ENCODE results near the gene TSPAN3. TPM values are rescaled to one million over a fixed set of nuclear protein-coding genes. Genes with fewer than 3 reads are reported as not detected.

The TSPAN3 gene
- polyA plus RNA-seq, 3 donors from 2014 or later, result 96.3 to 145 (median 105) TPM

DNA sequence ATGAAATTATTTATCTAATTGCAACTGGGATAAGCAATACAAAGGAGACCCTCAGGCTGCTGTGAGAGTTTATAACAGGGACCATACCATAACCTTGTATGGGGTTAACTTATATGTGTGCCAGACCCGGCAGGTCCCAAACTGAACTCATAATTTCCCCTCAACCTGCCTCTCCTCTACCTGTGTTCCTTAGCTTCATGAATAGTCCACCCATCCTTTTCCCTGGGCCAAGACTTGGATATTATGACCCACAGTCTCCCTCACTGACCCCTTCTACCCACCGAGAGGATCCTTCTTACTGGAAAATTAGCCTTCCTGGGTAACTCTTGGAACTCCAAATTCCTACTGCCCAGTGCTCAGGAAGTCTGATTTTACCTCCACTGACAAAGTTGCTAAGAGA is 3.4 kb upstream of the TSPAN3 start:
- H3K4me1 Mint-ChIP-seq, result peaks cover 17 to 21% of the 10 kb centered on the region in 2 donors
- peaks cover 0 to 12% (median 5%) of the 10 kb centered on the region in 3 donors for H3K27me3 Mint-ChIP-seq (ENCODE audit: low read depth in 3 of 3)
- no peaks in the 10 kb centered on the region for H3K9me3 Mint-ChIP-seq
- DNase-seq, result no peak
- H3K27ac Mint-ChIP-seq, result no peak overlapping the region
- no peaks in the 10 kb centered on the region for H3K36me3 Mint-ChIP-seq
- no peak overlapping the region for H3K4me3 Mint-ChIP-seq

DNA sequence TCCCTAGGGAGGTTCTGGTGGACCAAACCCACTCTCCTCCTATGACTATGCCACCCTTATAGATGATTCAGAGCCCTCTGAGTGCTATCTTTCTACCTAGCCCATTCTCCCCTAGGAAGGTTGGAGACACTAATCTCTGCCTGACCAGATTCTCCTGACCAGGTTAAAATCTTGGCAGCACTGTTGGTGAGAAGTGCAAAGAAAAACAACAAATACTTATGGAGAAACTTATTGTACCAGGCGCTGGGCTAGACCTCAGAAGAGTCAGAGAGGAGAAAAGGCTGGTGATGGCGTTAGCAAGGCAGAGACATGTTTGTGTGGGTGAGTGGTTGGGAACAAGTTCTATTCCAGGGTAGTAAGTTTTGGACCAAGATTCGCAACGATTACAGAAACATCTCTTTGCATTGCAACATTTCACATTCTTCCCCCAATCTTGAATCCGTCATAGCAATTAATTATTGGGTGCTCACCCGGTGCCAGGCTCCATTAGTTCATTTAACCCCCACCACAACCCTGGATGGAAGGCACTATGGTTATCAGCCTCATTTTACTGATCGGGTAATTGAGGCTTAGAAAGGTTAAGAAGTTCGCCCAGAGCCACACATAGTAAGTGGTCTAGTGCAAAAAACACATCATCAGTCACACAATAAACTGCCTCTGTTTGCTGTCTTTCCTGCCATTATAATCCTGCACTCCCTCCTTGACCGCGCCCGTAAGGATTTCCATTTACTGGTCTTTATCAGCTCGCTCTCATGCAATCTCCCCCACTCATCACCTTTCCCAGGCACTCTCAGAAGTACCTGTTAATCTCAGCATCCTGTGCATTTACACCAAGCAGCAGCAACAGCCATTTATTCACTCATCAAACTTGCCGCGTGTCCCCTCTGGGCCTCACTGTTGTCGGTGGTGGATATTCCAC is 655 bp upstream of the TSPAN3 start:
- no peak for DNase-seq
- H3K36me3 Mint-ChIP-seq, result no peaks in the 10 kb centered on the region
- H3K4me1 Mint-ChIP-seq, result peaks cover 28 to 45% of the 10 kb centered on the region in 2 donors
- H3K9me3 Mint-ChIP-seq, result no peaks in the 10 kb centered on the region
- H3K27ac Mint-ChIP-seq, result peak overlapping the region; percentile 54 to 86 (median 81)
- peak overlapping the region; percentile 79 to 85 (median 84) for H3K4me3 Mint-ChIP-seq
- H3K27me3 Mint-ChIP-seq (ENCODE audit: low read depth in 3 of 3), result peaks cover 0 to 12% (median 7%) of the 10 kb centered on the region in 3 donors

DNA sequence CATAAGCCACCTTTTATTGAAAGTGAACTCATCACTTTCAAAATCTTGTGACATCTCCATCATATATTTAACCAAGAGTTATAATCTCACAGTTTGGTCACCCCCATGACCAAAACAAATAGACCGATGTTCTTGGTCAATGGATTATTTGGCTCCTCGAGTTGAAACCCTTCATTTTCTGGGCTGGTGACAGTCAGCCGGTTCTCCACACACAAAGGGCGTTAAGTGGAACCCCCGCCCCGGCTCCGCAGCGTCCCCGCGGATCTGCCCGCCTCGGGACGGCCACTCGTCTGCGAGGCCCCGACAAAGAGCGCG is 772 bp downstream of the TSPAN3 start:
- peaks cover 28 to 48% of the 10 kb centered on the region in 2 donors for H3K4me1 Mint-ChIP-seq
- H3K27ac Mint-ChIP-seq, result peak overlapping the region in 4 of 6 donors; percentile 67 to 90 (median 78)
- H3K9me3 Mint-ChIP-seq, result no peaks in the 10 kb centered on the region
- H3K27me3 Mint-ChIP-seq (ENCODE audit: low read depth in 3 of 3), result peaks cover 0 to 12% (median 6%) of the 10 kb centered on the region in 3 donors
- peak overlapping the region; percentile 81 to 90 (median 83) for H3K4me3 Mint-ChIP-seq
- DNase-seq, result no peak
- no peaks in the 10 kb centered on the region for H3K36me3 Mint-ChIP-seq

DNA sequence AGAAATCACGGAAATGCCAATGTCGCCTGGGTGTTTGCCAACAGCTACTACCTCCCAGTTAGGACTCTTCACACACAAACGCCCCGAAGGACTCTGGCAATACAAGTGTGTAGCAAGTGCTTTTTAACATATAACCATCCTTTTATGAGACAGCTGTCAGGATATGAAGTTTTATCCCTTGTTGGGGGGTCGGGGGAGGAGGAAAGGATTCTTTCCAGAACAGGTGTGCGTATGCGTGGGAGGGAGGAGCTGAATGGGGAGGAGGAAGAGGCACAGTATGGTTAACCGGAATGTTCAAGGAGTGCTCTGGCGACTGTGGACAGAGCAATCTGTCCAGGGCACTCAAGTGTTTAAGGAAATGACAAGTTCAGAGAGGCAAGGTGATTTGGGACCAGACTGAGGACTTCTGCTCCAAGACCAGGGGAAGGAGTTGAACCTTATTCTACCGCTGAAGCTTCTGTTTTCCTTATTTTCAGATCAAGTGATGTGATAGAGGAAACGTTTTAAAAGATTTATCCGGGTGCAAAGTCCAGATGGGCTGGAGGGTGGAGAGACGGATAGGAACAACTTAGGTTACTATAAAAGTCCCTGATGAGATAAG is 1.3 kb downstream of the TSPAN3 start:
- peaks cover 30 to 52% of the 10 kb centered on the region in 2 donors for H3K4me1 Mint-ChIP-seq
- no peaks in the 10 kb centered on the region for H3K36me3 Mint-ChIP-seq
- H3K27me3 Mint-ChIP-seq (ENCODE audit: low read depth in 3 of 3), result peaks cover 0 to 12% (median 4%) of the 10 kb centered on the region in 3 donors
- no peak for DNase-seq
- H3K4me3 Mint-ChIP-seq, result peak overlapping the region; percentile 81 to 90 (median 83)
- H3K27ac Mint-ChIP-seq, result peak overlapping the region; percentile 63 to 90 (median 80)
- no peaks in the 10 kb centered on the region for H3K9me3 Mint-ChIP-seq

DNA sequence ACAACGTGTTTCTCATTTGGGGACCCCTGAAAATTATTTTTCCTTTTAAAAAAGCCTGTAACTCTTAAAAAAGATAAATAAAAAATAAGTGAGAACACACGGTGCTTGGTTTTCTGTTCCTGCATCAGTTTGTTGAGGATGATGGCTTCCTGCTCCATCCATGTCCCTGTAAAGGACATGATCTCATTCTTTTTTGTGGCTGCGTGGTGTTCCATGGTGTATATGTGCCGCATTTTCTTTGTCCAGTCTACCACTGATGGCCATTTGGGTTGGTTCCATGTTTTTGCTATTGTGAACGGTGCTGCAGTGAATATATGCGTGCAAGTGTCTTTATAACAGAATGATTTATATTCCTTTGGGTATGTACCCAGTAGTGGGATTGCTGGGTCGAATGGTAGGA is 2.3 kb downstream of the TSPAN3 start:
- no peak for DNase-seq
- Mint-ChIP-seq H3K4me3 (peak overlapping the region in 1 of 5 donors; percentile 82), H3K9me3 (no peaks in the 10 kb centered on the region), H3K4me1 (peaks cover 30 to 58% of the 10 kb centered on the region in 2 donors), H3K27ac (peak overlapping the region in 1 of 6 donors; percentile 41), H3K27me3 (ENCODE audit: low read depth in 3 of 3) (peaks cover 0 to 12% (median 4%) of the 10 kb centered on the region in 3 donors), H3K36me3 (no peaks in the 10 kb centered on the region)

DNA sequence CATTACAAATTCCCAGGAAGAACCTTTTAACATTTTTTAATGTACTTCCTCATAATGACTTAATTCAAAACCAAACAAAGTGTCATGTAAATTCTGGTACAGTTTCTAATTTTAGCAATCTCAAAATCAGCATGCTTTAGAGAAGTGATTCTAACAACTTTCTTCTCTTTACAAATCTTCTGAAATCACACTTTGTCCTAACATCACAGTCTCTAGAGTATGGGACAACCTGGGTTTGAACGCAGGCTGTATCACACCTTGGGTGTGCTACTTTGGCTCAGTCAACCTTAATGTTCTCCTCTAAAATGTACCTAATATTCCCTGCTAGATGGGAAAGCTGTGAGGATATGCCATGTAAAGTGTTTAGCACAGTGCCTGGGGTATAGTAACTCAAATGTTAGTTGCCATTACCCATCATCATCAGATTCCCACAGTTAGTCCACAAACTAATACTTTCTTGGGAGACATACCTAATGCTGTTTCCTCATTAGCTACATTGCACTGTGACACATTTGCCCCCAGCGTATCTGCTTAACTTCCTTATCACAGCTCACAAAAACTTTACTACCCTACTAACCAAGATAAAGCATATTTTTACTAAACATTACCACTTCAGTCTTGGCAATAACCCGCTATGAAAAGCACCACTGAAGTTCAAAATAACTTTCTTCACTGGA is 3.1 kb downstream of the TSPAN3 start:
- no peak for DNase-seq
- Mint-ChIP-seq H3K27ac (no peak overlapping the region), H3K9me3 (no peaks in the 10 kb centered on the region), H3K4me3 (no peak overlapping the region), H3K4me1 (peaks cover 30 to 58% of the 10 kb centered on the region in 2 donors), H3K36me3 (no peaks in the 10 kb centered on the region), H3K27me3 (ENCODE audit: low read depth in 3 of 3) (peaks cover 0 to 12% (median 4%) of the 10 kb centered on the region in 3 donors)

DNA sequence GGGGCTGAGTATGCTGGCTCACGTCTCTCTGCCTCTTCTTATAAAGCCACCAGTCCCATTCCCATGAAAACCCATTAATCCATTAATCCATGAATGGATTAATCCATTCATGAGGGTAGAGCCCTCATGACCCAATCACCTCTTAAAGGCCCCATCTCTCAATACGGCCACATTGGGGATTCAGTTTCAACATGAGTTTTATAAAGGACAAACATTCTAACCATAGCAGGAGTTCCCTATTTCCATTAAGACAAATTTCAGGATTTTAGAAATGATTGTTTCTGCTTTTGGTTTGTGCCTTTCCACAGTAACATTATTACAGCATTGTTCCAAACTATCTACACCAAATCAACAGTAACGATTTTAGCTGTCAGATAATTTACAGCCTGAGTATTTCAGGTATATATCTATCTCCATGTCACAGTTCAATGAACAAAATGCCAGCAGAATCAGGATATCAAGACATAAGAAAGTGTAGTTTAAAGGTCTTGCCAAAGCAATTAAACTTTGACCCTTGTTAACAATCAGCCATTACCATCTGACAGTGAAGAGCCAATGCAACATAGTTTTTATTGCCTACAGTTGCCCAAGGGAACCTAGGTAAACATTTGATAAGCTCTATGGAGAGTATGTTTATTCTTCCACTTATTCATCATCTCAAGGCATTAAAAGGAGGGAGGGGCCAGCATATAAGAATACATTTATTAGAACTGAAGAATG is 3.8 kb downstream of the TSPAN3 start:
- no peak overlapping the region for H3K4me3 Mint-ChIP-seq
- H3K27me3 Mint-ChIP-seq (ENCODE audit: low read depth in 3 of 3), result peaks cover 0 to 12% (median 4%) of the 10 kb centered on the region in 3 donors
- H3K4me1 Mint-ChIP-seq, result peaks cover 31 to 61% of the 10 kb centered on the region in 2 donors
- no peaks in the 10 kb centered on the region for H3K36me3 Mint-ChIP-seq
- DNase-seq, result no peak
- no peak overlapping the region for H3K27ac Mint-ChIP-seq
- no peaks in the 10 kb centered on the region for H3K9me3 Mint-ChIP-seq

DNA sequence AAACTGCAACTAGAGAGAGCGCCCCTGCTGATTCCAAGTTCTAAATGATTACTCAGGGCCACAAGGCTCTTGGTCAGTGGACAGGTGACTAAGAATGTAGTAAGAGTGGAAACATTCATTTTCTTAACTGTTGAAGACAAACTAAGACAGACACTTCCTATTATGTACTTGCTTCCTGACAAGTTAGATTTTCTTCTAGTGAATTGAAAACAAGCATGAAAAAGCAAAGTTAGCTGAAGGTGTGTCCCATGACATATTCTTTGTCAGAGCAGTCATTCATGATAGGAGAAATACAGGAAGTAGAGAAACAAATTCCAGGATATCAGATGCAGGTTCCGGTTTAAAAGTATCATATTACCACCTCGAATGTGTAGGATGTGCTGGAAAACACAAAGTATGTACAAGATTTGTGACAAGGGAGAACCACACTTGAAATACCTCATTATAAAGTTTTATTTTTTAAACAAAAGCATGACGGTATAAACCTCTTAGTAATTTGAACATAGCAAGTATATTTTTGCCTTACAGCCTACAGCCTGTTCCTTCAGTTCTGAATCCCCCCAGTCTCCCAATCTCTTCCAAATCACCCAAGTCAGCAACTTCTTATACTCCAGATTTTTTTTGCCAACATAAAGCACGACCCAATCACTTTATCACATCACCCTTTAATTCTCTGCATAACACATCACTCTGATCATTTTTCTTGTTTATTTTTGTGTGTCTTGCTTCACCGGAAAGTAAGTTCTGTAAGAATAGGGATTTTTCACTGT is 6.2 kb downstream of the TSPAN3 start:
- Mint-ChIP-seq H3K4me3 (no peak overlapping the region), H3K36me3 (no peaks in the 10 kb centered on the region), H3K27me3 (ENCODE audit: low read depth in 3 of 3) (peaks cover 0 to 10% (median 2%) of the 10 kb centered on the region in 3 donors), H3K9me3 (no peaks in the 10 kb centered on the region), H3K27ac (peak overlapping the region in 3 of 6 donors; percentile 3 to 38 (median 3)), H3K4me1 (peaks cover 25 to 60% of the 10 kb centered on the region in 2 donors)
- no peak for DNase-seq

DNA sequence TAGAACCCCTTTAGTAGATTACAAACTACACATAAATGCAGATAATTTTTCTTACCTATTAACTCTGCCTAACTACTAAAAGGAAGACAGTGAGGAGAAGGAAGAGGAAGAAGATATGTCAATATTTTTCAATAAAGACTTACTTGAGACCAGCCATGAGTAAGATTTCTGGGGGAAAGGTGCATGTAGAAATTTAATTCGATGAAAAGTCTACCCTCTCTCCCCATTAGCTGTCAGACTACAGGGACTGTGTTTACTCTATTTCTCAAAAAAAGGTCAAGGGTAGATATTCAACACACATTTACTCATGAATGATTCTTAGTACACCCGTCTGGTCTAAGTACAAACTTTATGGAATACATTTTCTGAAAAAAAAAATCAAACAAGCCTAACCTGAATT is 6.8 kb downstream of the TSPAN3 start:
- H3K4me1 Mint-ChIP-seq, result peaks cover 21 to 58% of the 10 kb centered on the region in 2 donors
- H3K4me3 Mint-ChIP-seq, result no peak overlapping the region
- H3K9me3 Mint-ChIP-seq, result no peaks in the 10 kb centered on the region
- H3K27me3 Mint-ChIP-seq (ENCODE audit: low read depth in 3 of 3), result peaks cover 0 to 6% (median 2%) of the 10 kb centered on the region in 3 donors
- no peaks in the 10 kb centered on the region for H3K36me3 Mint-ChIP-seq
- H3K27ac Mint-ChIP-seq, result no peak overlapping the region
- DNase-seq, result no peak

DNA sequence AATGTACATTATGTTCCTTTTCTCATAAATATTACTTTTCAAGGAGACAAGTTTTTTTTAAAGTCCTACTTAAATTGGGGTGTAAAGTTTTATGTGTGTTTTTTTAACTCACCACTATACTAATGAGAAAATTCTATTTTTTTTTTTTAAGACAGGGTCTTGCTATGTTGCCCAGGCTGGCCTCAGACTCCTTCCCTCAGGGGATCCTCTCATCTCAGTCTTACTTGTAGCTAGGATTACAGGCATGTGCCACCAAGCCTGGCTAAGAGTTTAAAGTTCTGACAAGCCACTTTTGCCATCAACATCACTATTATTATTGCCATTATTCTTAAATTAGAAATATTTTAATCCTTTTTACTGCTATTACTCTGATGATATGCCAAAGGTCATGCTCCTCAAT is 7.7 kb downstream of the TSPAN3 start:
- Mint-ChIP-seq H3K27me3 (ENCODE audit: low read depth in 3 of 3) (peaks cover 0 to 6% (median 0%) of the 10 kb centered on the region in 3 donors), H3K4me1 (peaks cover 22 to 61% of the 10 kb centered on the region in 2 donors), H3K9me3 (no peaks in the 10 kb centered on the region), H3K4me3 (no peak overlapping the region), H3K27ac (no peak overlapping the region), H3K36me3 (no peaks in the 10 kb centered on the region)
- no peak for DNase-seq

DNA sequence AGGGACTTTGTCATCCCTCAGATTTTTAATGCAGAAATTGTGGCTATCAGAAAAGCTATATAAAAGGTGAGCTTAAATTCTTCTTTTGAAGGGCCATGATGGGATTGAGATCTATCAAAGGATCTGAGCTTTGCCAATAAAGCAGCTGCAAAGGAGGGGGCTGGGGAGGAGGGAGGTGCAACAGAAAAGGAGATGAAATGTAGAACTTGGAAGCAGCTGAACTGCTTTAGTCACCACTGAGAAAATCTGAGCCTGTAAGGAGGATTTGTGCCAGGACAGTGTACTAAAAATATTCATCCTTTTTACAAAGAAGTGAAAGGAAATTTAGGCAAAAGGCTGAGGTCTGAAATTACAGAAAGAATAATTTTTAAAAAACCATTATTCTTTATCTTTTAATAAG is 10.4 kb downstream of the TSPAN3 start:
- Mint-ChIP-seq H3K4me3 (no peak overlapping the region), H3K27ac (peak overlapping the region in 2 of 6 donors; percentile 11 to 50), H3K27me3 (ENCODE audit: low read depth in 3 of 3) (peaks cover 0 to 6% (median 0%) of the 10 kb centered on the region in 3 donors), H3K4me1 (peaks cover 20 to 58% of the 10 kb centered on the region in 2 donors), H3K36me3 (no peaks in the 10 kb centered on the region), H3K9me3 (no peaks in the 10 kb centered on the region)
- DNase-seq, result no peak

DNA sequence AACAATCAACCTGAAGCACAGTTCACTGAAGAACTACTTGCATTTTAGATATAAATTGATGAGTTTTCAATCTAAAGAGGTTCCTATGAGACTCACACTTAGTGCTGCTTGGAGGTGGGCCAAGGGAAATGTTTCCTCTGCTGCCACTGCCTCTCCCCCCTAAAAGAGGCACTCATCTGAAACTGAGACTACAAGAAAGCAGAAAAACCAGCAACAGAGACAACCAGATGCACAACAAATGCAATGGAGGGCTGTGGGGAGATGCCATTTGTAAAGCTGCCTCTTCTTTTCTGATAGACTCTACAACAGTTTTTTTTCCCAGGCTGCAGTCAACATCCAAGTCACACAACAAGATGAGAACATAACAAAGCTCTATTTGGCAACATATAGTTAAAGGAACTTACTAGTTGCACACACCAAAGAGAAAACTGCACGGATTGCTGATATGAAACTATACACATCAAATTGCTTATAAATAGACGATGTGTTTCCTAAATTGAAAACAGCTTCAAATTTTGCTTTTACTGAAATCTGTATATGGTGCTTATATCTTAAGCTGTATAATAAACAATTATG is 11.0 kb downstream of the TSPAN3 start:
- peak overlapping the region in 3 of 6 donors; percentile 29 to 47 (median 36) for H3K27ac Mint-ChIP-seq
- no peak for DNase-seq
- H3K9me3 Mint-ChIP-seq, result no peaks in the 10 kb centered on the region
- H3K4me3 Mint-ChIP-seq, result no peak overlapping the region
- no peaks in the 10 kb centered on the region for H3K36me3 Mint-ChIP-seq
- peaks cover 18 to 54% of the 10 kb centered on the region in 2 donors for H3K4me1 Mint-ChIP-seq
- peaks cover 0 to 6% (median 0%) of the 10 kb centered on the region in 3 donors for H3K27me3 Mint-ChIP-seq (ENCODE audit: low read depth in 3 of 3)

Measured in immature natural killer cell (primary cell).